ENCODE data around the gene PIR. TPM values are rescaled to one million over a fixed set of nuclear protein-coding genes. Genes with fewer than 3 reads are reported as not detected.

PIR gene
- total RNA-seq, 1 donor from 2014 or later, result 19.8 TPM

DNA sequence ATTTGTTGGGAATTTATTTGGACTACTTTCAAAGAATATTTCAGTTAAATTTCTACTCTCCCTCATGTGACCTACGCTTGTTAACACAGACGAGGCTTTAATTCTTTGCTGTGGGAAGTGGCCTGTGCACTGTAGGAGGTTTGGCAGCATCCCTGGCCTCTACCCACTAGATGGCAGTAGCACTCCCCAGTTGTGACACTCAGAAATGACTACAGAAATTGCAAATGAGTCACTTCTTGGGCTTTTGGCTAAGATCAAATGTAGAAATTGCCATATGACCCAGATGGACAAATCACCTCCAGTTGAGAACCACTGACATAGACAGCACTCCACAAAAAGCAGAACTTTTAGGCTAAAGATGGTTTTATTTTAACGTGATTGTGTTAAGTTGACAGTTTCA is 22.1 kb downstream of the PIR start:
- H3K9me3 ChIP-seq, result no peaks in the 10 kb centered on the region
- peak; percentile 68 for TF ChIP-seq CTCF (IDR thresholded peaks at IDR 0.05)
- intact Hi-C loops (cut with DNase I), result no loop called here

GRCh38 chrX:15469613-15470012 is 23.5 kb downstream of the PIR start:
- ATAC-seq (no peak), DNase-seq (no peak)
- no peak overlapping the region for H3K27ac ChIP-seq
- H3K9me3 ChIP-seq, result no peaks in the 10 kb centered on the region
- no peak for TF ChIP-seq CTCF (IDR thresholded peaks at IDR 0.05)
- H3K4me3 ChIP-seq, result no peak overlapping the region
- intact Hi-C loops (cut with DNase I), result loop anchor here (10.0 kb wide), 1 partner anchor 125 kb away; no protein-coding TSS in a partner anchor
- no peaks in the 10 kb centered on the region for H3K4me1 ChIP-seq
- no peaks in the 10 kb centered on the region for H3K36me3 ChIP-seq
- H3K27me3 ChIP-seq (ENCODE audit: low read depth), result no peaks in the 10 kb centered on the region

More for the DNA sequence above, 22.1 kb downstream of the PIR start:
- no peaks in the 10 kb centered on the region for H3K36me3 ChIP-seq
- no peaks in the 10 kb centered on the region for H3K27me3 ChIP-seq (ENCODE audit: low read depth)
- H3K27ac ChIP-seq, result no peak overlapping the region
- ATAC-seq (peak; percentile 80 to 85), DNase-seq (peak; percentile 47)
- no peak overlapping the region for H3K4me3 ChIP-seq
- no peaks in the 10 kb centered on the region for H3K4me1 ChIP-seq

GRCh38 chrX:15468036-15468435 is 25.1 kb downstream of the PIR start:
- H3K27ac ChIP-seq, result no peak overlapping the region
- H3K36me3 ChIP-seq, result no peaks in the 10 kb centered on the region
- no peak overlapping the region for H3K4me3 ChIP-seq
- no peaks in the 10 kb centered on the region for H3K4me1 ChIP-seq
- DNase-seq (no peak), ATAC-seq (peak; percentile 64 to 66)
- intact Hi-C loops (cut with DNase I), result loop anchor here (10.0 kb wide), 1 partner anchor 123 kb away; no protein-coding TSS in a partner anchor
- no peaks in the 10 kb centered on the region for H3K27me3 ChIP-seq (ENCODE audit: low read depth)
- H3K9me3 ChIP-seq, result no peaks in the 10 kb centered on the region
- peak; percentile 33 for TF ChIP-seq CTCF (IDR thresholded peaks at IDR 0.05)

- peak overlapping the region; percentile 56 for H3K27ac ChIP-seq
- intact Hi-C loops (cut with DNase I), result loop anchor here (10.0 kb wide), 1 partner anchor 121 kb away; no protein-coding TSS in a partner anchor
- TF ChIP-seq CTCF (IDR thresholded peaks at IDR 0.05), result no peak
- ATAC-seq (peak in 1 of 2 donors; percentile 34), DNase-seq (no peak)
- H3K27me3 ChIP-seq (ENCODE audit: low read depth), result no peaks in the 10 kb centered on the region
- no peak overlapping the region for H3K4me3 ChIP-seq
- no peaks in the 10 kb centered on the region for H3K9me3 ChIP-seq
- no peaks in the 10 kb centered on the region for H3K36me3 ChIP-seq
- no peaks in the 10 kb centered on the region for H3K4me1 ChIP-seq
These were observed 27.1 kb downstream of the PIR start for GRCh38 chrX:15465896-15466651.

DNA sequence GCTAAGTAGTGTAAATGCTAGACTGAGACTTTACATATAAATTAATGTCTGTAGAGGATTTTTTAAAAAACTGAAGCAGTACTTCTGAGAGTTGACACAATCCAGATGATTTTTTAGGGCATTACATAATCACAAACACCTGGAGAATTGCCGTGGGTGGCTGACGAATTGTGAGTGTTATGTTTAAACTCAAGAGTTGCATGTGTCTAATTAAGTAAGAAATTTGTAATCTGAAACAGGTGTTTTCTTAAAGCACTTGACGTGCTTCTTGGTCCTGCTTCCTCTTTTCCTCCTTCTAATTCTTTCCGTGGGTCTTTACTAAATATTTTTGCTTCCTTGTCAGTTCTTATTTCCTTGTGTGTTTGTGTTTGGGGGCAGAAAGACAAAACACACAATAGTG is 27.8 kb downstream of the PIR start:
- no peak for TF ChIP-seq CTCF (IDR thresholded peaks at IDR 0.05)
- H3K27ac ChIP-seq, result peak overlapping the region; percentile 56
- intact Hi-C loops (cut with DNase I), result loop anchor here (10.0 kb wide), 1 partner anchor 121 kb away; no protein-coding TSS in a partner anchor
- no peaks in the 10 kb centered on the region for H3K27me3 ChIP-seq (ENCODE audit: low read depth)
- ATAC-seq (peak in 1 of 2 donors; percentile 47), DNase-seq (no peak)
- no peaks in the 10 kb centered on the region for H3K36me3 ChIP-seq
- H3K9me3 ChIP-seq, result no peaks in the 10 kb centered on the region
- H3K4me1 ChIP-seq, result no peaks in the 10 kb centered on the region
- no peak overlapping the region for H3K4me3 ChIP-seq

Data from lower lobe of right lung (tissue), 2 donors.